GM12872 (cell line): ENCODE results near the gene VAV2.

Experiments used
- CTCF ChIP-seq: IDR thresholded peaks from 3 replicates; pipeline ENCODE4 v1.5.1; 2011; ENCODE audit warnings: low read depth, mild to moderate bottlenecking, low read length, moderate library complexity; ENCODE audit not compliant: insufficient read depth

The VAV2 gene

GRCh38 chr9:133876144-133876543 is 116.0 kb downstream of the VAV2 start:
- peak; percentile 19; the same call in 1 of the 3 replicates for TF ChIP-seq CTCF

- TF ChIP-seq CTCF, result no peak
Observed at GRCh38 chr9:133875131-133875530, 117.0 kb downstream of the VAV2 start.

- TF ChIP-seq CTCF, result no peak
Observed at GRCh38 chr9:133874659-133875058, 117.5 kb downstream of the VAV2 start.

- TF ChIP-seq CTCF, result no peak
Observed at GRCh38 chr9:133874060-133874657, 118.0 kb downstream of the VAV2 start.

GRCh38 chr9:133873461-133873891 is 118.6 kb downstream of the VAV2 start:
- TF ChIP-seq CTCF, result no peak

- no peak for TF ChIP-seq CTCF
Observed at GRCh38 chr9:133873009-133873408, 119.1 kb downstream of the VAV2 start.

GRCh38 chr9:133870598-133871595 is 121.2 kb downstream of the VAV2 start:
- no peak for TF ChIP-seq CTCF
